Thymus (tissue), 11 donors: ENCODE data around the gene GPSM3. TPM values are rescaled to one million over a fixed set of nuclear protein-coding genes. Genes with fewer than 3 reads are reported as not detected.
A peak's percentile ranks its signal among the peaks of the same experiment; 100 is the strongest.

Source experiments
- DNase-seq, 9 donors: peaks; one replicate each; pipeline ENCODE4 v3.0.0-alpha.2; 2013; ENCODE audit warnings: low spot score in 9 of 9, low read depth in 6 of 9, missing footprints in 1 of 9
- H3K27ac ChIP-seq, 2 donors: one replicate each; pipeline ENCODE4 v1.5.1; 2013; ENCODE audit warnings: control low read depth in 1 of 2, low read depth in 1 of 2, low read length in 1 of 2, mild to moderate bottlenecking in 1 of 2, moderate library complexity in 1 of 2
- H3K27me3 ChIP-seq, 2 donors: one replicate each; pipeline ENCODE4 v1.5.1; 2013; ENCODE audit warnings: low read length in 1 of 2; ENCODE audit not compliant: control insufficient read depth in 2 of 2, insufficient read depth in 1 of 2
- H3K36me3 ChIP-seq, 2 donors: one replicate each; pipeline ENCODE4 v1.5.1; 2013; ENCODE audit warnings: low read length in 1 of 2, mild to moderate bottlenecking in 1 of 2, moderate library complexity in 1 of 2; ENCODE audit not compliant: control insufficient read depth in 2 of 2, insufficient read depth in 2 of 2
- H3K4me1 ChIP-seq, 2 donors: one replicate each; pipeline ENCODE4 v1.5.1; 2013; ENCODE audit warnings: low read length in 2 of 2; ENCODE audit not compliant: control insufficient read depth in 2 of 2, insufficient read depth in 2 of 2
- H3K4me3 ChIP-seq, 2 donors: one replicate each; pipeline ENCODE4 v1.5.1; 2013; ENCODE audit warnings: low read length in 2 of 2, control low read depth in 1 of 2, mild to moderate bottlenecking in 1 of 2
- H3K9me3 ChIP-seq, 2 donors: one replicate each; pipeline ENCODE4 v1.5.1; 2013; ENCODE audit warnings: low read length in 1 of 2, mild to moderate bottlenecking in 1 of 2; ENCODE audit not compliant: control insufficient read depth in 2 of 2, insufficient read depth in 1 of 2
- WGBS: extraction: QIAGEN DNeasy Blood & Tissue Kit; methylation state at CpG from one replicate; pipeline ENCODE4 v1.1.7; 2013; 5-methylcytosine and 5-hydroxymethylcytosine counted together
- polyA plus RNA-seq: library from polyadenylated mRNA; stranded (reverse); fragments of 200-250 nt; gene quantifications from one replicate; pipeline ENCODE4 v1.2.3, GENCODE V29; 2013
- total RNA-seq: library from RNA; stranded (reverse); fragments of 120-200 nt; gene quantifications from one replicate; pipeline ENCODE4 v1.2.4, GENCODE V29; 2013
- donor health status: healthy.

Gene GPSM3
- total and polyA plus RNA-seq, 2 donors: 130 to 146 TPM

GRCh38 chr6:32151863-32152768, 40.3 kb downstream of the GPSM3 start, which contains the start of gene PRRT1:
TSS of gene PRRT1 (minus strand) at chr6:32151939. CDS start at chr6:32151827, 112 bp downstream.
- Histone ChIP-seq H3K27me3 (peaks cover 38 to 74% of the 10 kb centered on the region in 2 donors), H3K27ac (peak within 1 kb of the TSS in 1 of 2 donors; percentile 39), H3K9me3 (peaks cover 3 to 16% of the 10 kb centered on the region in 2 donors), H3K4me1 (peaks cover 19 to 70% of the 10 kb centered on the region in 2 donors), H3K4me3 (peak within 1 kb of the TSS in 1 of 2 donors; percentile 33), H3K36me3 (peaks cover 12 to 15% of the 10 kb centered on the region in 2 donors)
- 29% methylated on average over 15 of the region's 24 CpGs for whole genome bisulfite sequencing
- no peak for DNase-seq

DNA sequence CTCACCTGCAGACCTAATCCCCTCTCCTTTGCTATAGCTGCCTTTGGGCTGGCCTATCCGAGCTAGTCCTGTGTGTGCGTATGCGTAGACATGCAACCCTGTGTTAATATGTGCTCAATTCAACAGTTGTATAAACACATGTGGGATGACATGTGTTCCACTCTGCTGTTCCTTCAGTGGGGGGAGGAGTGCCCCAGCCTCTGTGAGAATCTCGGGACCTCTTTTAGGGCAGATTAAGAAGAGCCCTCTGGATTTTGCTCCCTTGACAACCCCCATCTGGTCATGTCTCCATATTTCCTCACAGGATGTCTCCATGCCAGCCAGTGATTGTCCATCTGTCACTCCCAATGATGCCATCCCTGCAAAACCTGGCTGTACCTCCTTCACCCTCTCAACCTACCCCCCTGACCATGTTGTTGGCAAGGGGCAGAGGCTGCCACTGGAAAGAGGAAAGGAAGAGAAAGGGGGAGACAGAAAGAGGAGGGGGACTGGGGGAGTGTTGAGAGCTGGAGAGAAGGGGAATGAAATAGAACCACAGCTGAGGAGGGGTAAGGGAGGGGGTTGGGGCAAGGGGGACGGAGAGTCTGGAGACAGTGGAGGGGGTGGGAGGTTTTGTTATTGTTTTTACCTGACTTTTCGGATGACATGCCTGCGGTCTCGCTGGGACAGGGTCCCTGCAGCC, 41.1 kb downstream of the GPSM3 start:
- peaks cover 41 to 82% of the 10 kb centered on the region in 2 donors for H3K27me3 ChIP-seq
- peaks cover 19 to 70% of the 10 kb centered on the region in 2 donors for H3K4me1 ChIP-seq
- WGBS: 51% methylated on average over 8 of the region's 8 CpGs
- peak overlapping the region in 1 of 2 donors; percentile 33 for H3K4me3 ChIP-seq
- no peak for DNase-seq
- peaks cover 7 to 8% of the 10 kb centered on the region in 2 donors for H3K36me3 ChIP-seq
- no peak overlapping the region for H3K27ac ChIP-seq
- H3K9me3 ChIP-seq: peaks cover 3 to 16% of the 10 kb centered on the region in 2 donors

GRCh38 chr6:32149932-32150870, 42.2 kb downstream of the GPSM3 start:
- no peak overlapping the region for H3K27ac ChIP-seq
- no peak for DNase-seq
- H3K9me3 ChIP-seq: peaks cover 3 to 16% of the 10 kb centered on the region in 2 donors
- H3K4me3 ChIP-seq: no peak overlapping the region
- H3K4me1 ChIP-seq: peaks cover 14 to 63% of the 10 kb centered on the region in 2 donors
- H3K27me3 ChIP-seq: peaks cover 42 to 90% of the 10 kb centered on the region in 2 donors
- 49% methylated on average over 55 of the region's 55 CpGs for WGBS
- no peaks in the 10 kb centered on the region for H3K36me3 ChIP-seq

DNA sequence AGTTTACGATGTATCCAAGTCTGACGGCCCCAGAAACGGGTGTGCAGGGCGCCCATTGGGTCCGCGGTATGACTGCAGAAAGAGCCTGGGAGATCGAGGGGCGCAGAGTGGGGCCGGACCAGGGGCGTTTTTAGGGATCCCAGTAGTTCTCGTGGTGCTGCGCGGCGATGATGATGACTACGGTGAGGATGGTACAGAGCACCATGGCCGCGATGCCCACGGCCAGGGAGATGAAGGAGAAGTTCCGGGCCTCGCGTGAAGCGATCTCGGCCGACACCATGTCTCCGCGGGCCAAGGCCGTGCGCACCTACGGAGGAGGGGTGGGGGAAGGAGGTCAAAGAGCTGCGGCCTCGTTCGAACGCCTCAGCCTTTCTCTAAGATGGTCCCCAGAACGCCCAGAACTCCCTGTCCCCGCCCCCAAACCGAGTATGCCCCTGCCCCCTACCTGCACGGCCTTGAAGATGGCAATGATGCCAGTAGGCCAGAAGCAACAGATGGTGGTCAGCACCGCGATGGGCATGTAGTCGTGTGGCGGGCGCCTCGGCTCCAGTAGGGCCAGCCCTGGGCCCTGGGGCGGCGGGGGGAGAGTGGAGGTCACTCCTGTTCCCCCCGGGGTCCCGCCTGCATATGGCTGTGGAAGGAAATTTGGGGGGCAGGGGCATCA, 43.2 kb downstream of the GPSM3 start:
- H3K4me1 ChIP-seq: peaks cover 10 to 54% of the 10 kb centered on the region in 2 donors
- peaks cover 42 to 93% of the 10 kb centered on the region in 2 donors for H3K27me3 ChIP-seq
- no peaks in the 10 kb centered on the region for H3K36me3 ChIP-seq
- H3K4me3 ChIP-seq: peak overlapping the region; percentile 8 to 28
- H3K27ac ChIP-seq: no peak overlapping the region
- 37% methylated on average over 47 of the region's 47 CpGs for WGBS
- DNase-seq: no peak
- peaks cover 3 to 16% of the 10 kb centered on the region in 2 donors for H3K9me3 ChIP-seq

DNA sequence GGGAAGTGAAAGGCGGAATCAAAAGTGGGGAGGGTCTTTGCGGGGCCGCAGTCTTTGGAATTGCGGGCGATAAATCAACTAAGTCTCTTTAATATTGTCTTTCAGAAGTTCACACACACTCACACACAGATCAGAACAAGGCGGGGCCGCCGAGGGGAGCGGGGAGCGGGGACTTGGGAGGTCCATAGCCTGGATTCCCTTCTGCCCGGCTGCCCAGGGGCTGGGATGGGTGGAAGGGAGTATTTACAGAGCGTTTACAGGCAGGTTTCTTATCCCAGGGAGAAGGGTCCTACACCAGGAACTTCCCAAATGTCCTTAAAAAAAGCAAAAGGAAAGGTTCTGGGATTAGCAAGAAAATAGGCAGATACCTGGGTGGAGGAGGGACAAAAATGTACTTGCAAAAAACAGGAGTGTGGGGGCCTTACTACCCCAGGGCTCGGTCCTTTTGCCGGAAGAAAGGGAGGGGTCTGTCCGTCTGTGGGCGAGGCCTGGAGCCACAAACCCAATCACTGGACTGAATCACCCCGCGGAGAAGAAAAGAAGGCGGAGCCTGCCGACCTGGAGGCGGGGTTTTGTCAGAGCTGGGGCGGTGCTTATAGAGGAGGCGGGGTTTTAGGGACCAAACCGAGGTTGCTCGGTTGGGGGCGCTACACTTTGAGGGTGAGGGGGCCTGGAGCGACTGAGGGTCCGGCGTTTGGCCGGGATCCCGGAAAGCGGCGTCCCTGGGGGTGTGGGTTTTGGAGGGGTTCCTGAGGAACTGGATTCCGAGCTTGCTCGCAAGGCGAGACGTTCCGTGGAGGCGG, 44.0 kb downstream of the GPSM3 start:
- Histone ChIP-seq H3K36me3 (no peaks in the 10 kb centered on the region), H3K9me3 (peaks cover 3 to 16% of the 10 kb centered on the region in 2 donors), H3K27ac (no peak overlapping the region), H3K4me3 (peak overlapping the region; percentile 8 to 28), H3K27me3 (peaks cover 42 to 86% of the 10 kb centered on the region in 2 donors), H3K4me1 (peaks cover 10 to 47% of the 10 kb centered on the region in 2 donors)
- WGBS: 8% methylated on average over 39 of the region's 39 CpGs
- DNase-seq: peak in 1 of 9 donors; percentile 45

DNA sequence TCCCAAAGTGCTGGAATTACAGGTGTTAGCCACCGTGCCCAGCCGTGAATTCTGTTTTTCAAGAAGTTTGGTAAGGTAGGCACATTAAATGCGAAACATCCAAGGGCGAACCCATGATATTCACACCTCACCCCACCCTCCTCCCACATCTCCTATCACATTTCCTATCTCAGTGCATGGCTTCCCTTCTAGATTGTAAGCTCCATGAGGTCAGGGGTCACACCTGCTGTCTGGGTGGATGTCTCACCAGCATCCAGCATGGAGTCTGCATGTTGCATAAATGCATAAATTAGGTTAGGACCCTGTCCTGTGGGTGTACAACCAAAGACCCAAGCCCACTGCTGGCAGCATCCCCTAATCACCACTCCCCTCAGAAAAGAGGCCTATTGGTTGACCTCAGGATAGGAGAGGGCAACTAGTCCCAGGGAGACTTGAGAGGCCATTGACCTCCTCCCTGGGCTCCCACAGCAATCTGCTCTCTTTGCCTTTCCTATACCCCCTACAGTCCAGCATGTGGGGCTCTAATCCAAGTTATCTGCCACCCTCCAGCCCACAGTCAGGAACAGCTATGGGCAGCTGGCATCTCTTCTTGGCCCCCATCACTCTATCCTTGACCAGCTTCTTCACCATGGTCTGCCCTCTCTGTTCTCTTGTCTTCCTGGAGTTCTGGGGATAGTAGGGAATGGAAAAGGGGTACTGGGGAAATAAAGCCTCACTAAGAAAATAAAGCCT, 44.9 kb downstream of the GPSM3 start:
- H3K4me3 ChIP-seq: no peak overlapping the region

GRCh38 chr6:32146687-32147086, 45.8 kb downstream of the GPSM3 start:
- no peak for DNase-seq
- Histone ChIP-seq H3K4me1 (peaks cover 2 to 29% of the 10 kb centered on the region in 2 donors), H3K9me3 (peaks cover 3 to 16% of the 10 kb centered on the region in 2 donors), H3K27ac (no peak overlapping the region), H3K27me3 (peaks cover 40 to 74% of the 10 kb centered on the region in 2 donors), H3K36me3 (no peaks in the 10 kb centered on the region), H3K4me3 (no peak overlapping the region)
- WGBS: 71% methylated on average over 4 of the region's 4 CpGs

More for the DNA sequence above, 44.9 kb downstream of the GPSM3 start:
- DNase-seq: no peak
- WGBS: 99% methylated on average over 4 of the region's 4 CpGs
- H3K27me3 ChIP-seq: peaks cover 42 to 76% of the 10 kb centered on the region in 2 donors
- H3K27ac ChIP-seq: no peak overlapping the region
- peaks cover 3 to 16% of the 10 kb centered on the region in 2 donors for H3K9me3 ChIP-seq
- H3K4me1 ChIP-seq: peaks cover 8 to 38% of the 10 kb centered on the region in 2 donors
- no peaks in the 10 kb centered on the region for H3K36me3 ChIP-seq
